Fibroblast of villous mesenchyme (primary cell): Measurements from ENCODE around the gene TPPP. TPM values are rescaled to one million over a fixed set of nuclear protein-coding genes. Genes with fewer than 3 reads are reported as not detected.

Experiments used
- DNase-seq: peaks from one replicate; pipeline ENCODE4 v3.0.0-alpha.2; 2010; ENCODE audit warnings: low read depth
- H3K4me3 ChIP-seq: 2 replicates; pipeline ENCODE4 v1.5.1; 2011; ENCODE audit warnings: low read depth, mild to moderate bottlenecking, low read length
- CTCF ChIP-seq: IDR thresholded peaks from 2 replicates; pipeline ENCODE4 v1.5.1; 2012; ENCODE audit warnings: low read depth, mild to moderate bottlenecking, low read length; ENCODE audit not compliant: insufficient read depth
- total RNA-seq: library from RNA; depleted of rRNA; stranded (reverse); fragments of >200 nt; gene quantifications from 2 replicates; pipeline ENCODE4 v1.2.3, GENCODE V29; 2012

Gene TPPP
- total RNA-seq, 1 donor = under 0.01 TPM

- H3K4me3 ChIP-seq = no peak overlapping the region
- TF ChIP-seq CTCF = no peak
- no peak for DNase-seq
Measured at GRCh38 chr5:620586-621180, 72.5 kb downstream of the TPPP start.

- DNase-seq = no peak
- H3K4me3 ChIP-seq = no peak overlapping the region
- no peak for TF ChIP-seq CTCF
Measured at GRCh38 chr5:620152-620551, 73.0 kb downstream of the TPPP start.

GRCh38 chr5:619444-619843, 73.7 kb downstream of the TPPP start:
- no peak for DNase-seq
- H3K4me3 ChIP-seq = no peak overlapping the region
- no peak for TF ChIP-seq CTCF

- no peak for TF ChIP-seq CTCF
- DNase-seq = no peak
- H3K4me3 ChIP-seq = no peak overlapping the region
Measured at GRCh38 chr5:618450-618849, 74.7 kb downstream of the TPPP start.

- DNase-seq = no peak
- no peak overlapping the region for H3K4me3 ChIP-seq
- TF ChIP-seq CTCF = no peak
Measured at GRCh38 chr5:617896-618295, 75.3 kb downstream of the TPPP start.

GRCh38 chr5:616484-617039, 76.6 kb downstream of the TPPP start:
- peak; percentile 28 for TF ChIP-seq CTCF
- DNase-seq = peak; percentile 17
- no peak overlapping the region for H3K4me3 ChIP-seq
